ENCODE results near the gene BAMBI. TPM values are rescaled to one million over a fixed set of nuclear protein-coding genes. Genes with fewer than 3 reads are reported as not detected.

The BAMBI gene
- polyA plus RNA-seq, 3 donors, result 0.08 to 1.3 (median 0.09) TPM

- Mint-ChIP-seq H3K9me3 (peaks cover 0 to 3% (median 0%) of the 10 kb centered on the region in 7 donors), H3K4me1 (no peaks in the 10 kb centered on the region), H3K27ac (no peak overlapping the region), H3K36me3 (no peaks in the 10 kb centered on the region), H3K27me3 (ENCODE audit: low read depth in 3 of 3) (peaks cover 11 to 15% (median 14%) of the 10 kb centered on the region in 3 donors), H3K4me3 (no peak overlapping the region)
- H3K9ac ChIP-seq (ENCODE audit: insufficient read depth, low read length, poor library complexity, severe bottlenecking), result no peak overlapping the region
- H3K4me3 ChIP-seq (replicated peaks in 1 of 3; ENCODE audit: low read depth in 2 of 3, low read length in 3 of 3), result no peak overlapping the region
- no peaks in the 10 kb centered on the region for H3K27me3 ChIP-seq (ENCODE audit: control insufficient read depth in 2 of 2, insufficient read depth in 2 of 2, low read length in 2 of 2)
- no peaks in the 10 kb centered on the region for H3K79me2 ChIP-seq (ENCODE audit: insufficient read depth, low read length)
- no peaks in the 10 kb centered on the region for H3K4me1 ChIP-seq (ENCODE audit: control insufficient read depth in 1 of 2, insufficient read depth in 2 of 2, low read length in 2 of 2)
- H2AFZ ChIP-seq (ENCODE audit: insufficient read depth, low read depth, low read length, poor library complexity, severe bottlenecking), result no peak overlapping the region
- no peak for DNase-seq
- H3K36me3 ChIP-seq (replicated peaks in 1 of 2; ENCODE audit: control insufficient read depth in 1 of 2, insufficient read depth in 2 of 2, low read length in 2 of 2), result no peaks in the 10 kb centered on the region
- no peak overlapping the region for H3K4me2 ChIP-seq (replicated peaks; ENCODE audit: extremely low read depth, low read length, poor library complexity, severe bottlenecking)
- TF ChIP-seq, protein P1, sequence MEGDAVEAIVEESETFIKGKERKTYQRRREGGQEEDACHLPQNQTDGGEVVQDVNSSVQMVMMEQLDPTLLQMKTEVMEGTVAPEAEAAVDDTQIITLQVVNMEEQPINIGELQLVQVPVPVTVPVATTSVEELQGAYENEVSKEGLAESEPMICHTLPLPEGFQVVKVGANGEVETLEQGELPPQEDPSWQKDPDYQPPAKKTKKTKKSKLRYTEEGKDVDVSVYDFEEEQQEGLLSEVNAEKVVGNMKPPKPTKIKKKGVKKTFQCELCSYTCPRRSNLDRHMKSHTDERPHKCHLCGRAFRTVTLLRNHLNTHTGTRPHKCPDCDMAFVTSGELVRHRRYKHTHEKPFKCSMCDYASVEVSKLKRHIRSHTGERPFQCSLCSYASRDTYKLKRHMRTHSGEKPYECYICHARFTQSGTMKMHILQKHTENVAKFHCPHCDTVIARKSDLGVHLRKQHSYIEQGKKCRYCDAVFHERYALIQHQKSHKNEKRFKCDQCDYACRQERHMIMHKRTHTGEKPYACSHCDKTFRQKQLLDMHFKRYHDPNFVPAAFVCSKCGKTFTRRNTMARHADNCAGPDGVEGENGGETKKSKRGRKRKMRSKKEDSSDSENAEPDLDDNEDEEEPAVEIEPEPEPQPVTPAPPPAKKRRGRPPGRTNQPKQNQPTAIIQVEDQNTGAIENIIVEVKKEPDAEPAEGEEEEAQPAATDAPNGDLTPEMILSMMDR (IDR thresholded peaks at IDR 0.05), result no peak
- H4K20me1 ChIP-seq (ENCODE audit: insufficient read depth, low read length), result no peaks in the 10 kb centered on the region
- no CpG with 5 or more reads among the region's 3 CpGs for WGBS (ENCODE audit: insufficient coverage)
- intact Hi-C loops (cut with micrococcal nuclease), result no loop called here
- H3K27ac ChIP-seq (ENCODE audit: low read depth in 1 of 2, low read length in 2 of 2), result no peak overlapping the region
- no peaks in the 10 kb centered on the region for H3K9me3 ChIP-seq (replicated peaks in 1 of 2; ENCODE audit: control insufficient read depth in 1 of 2, insufficient read depth in 1 of 2, low read length in 2 of 2)
These were observed 14.7 kb downstream of the BAMBI start for GRCh38 chr10:28692050-28692449.

DNA sequence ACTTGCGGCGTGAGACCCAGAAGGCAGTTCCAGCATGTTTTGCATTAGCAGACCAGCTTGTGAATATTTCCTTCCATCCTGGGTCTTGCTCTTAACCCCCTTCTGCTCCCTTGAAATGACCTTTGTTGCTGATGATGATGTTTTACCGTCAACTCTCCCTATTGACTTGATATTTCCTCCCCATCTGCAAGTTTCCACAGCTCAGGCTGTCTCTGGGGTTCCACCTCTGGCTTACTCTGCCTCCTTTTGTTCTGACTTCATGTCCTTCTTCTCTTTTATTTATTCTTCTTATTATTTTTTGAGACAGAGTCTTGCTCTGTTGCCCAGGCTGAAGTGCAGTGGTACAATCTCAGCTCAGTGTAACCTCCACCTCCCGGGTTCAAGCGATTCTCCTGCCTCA, 17.2 kb downstream of the BAMBI start:
- Histone ChIP-seq H3K79me2 (ENCODE audit: insufficient read depth, low read length) (no peaks in the 10 kb centered on the region), H3K27me3 (ENCODE audit: control insufficient read depth in 2 of 2, insufficient read depth in 2 of 2, low read length in 2 of 2) (no peaks in the 10 kb centered on the region), H3K4me3 (replicated peaks in 1 of 3; ENCODE audit: low read depth in 2 of 3, low read length in 3 of 3) (no peak overlapping the region), H3K4me2 (replicated peaks; ENCODE audit: extremely low read depth, low read length, poor library complexity, severe bottlenecking) (no peak overlapping the region), H2AFZ (ENCODE audit: insufficient read depth, low read depth, low read length, poor library complexity, severe bottlenecking) (no peak overlapping the region), H4K20me1 (ENCODE audit: insufficient read depth, low read length) (no peaks in the 10 kb centered on the region), H3K36me3 (replicated peaks in 1 of 2; ENCODE audit: control insufficient read depth in 1 of 2, insufficient read depth in 2 of 2, low read length in 2 of 2) (no peaks in the 10 kb centered on the region), H3K27ac (ENCODE audit: low read depth in 1 of 2, low read length in 2 of 2) (no peak overlapping the region), H3K9me3 (replicated peaks in 1 of 2; ENCODE audit: control insufficient read depth in 1 of 2, insufficient read depth in 1 of 2, low read length in 2 of 2) (no peaks in the 10 kb centered on the region), H3K4me1 (ENCODE audit: control insufficient read depth in 1 of 2, insufficient read depth in 2 of 2, low read length in 2 of 2) (no peaks in the 10 kb centered on the region), H3K9ac (ENCODE audit: insufficient read depth, low read length, poor library complexity, severe bottlenecking) (no peak overlapping the region)
- H3K36me3 Mint-ChIP-seq, result no peaks in the 10 kb centered on the region
- no peak overlapping the region for H3K4me3 Mint-ChIP-seq
- DNase-seq, result no peak
- peaks cover 12 to 19% (median 16%) of the 10 kb centered on the region in 3 donors for H3K27me3 Mint-ChIP-seq (ENCODE audit: low read depth in 3 of 3)
- TF ChIP-seq, protein P1 (IDR thresholded peaks at IDR 0.05), result no peak
- H3K27ac Mint-ChIP-seq, result peak overlapping the region in 1 of 7 donors; percentile 61
- intact Hi-C loops (cut with micrococcal nuclease), result no loop called here
- 100% methylated on average over 3 of the region's 5 CpGs for WGBS (ENCODE audit: insufficient coverage)
- no peaks in the 10 kb centered on the region for H3K4me1 Mint-ChIP-seq
- peaks cover 0 to 2% (median 0%) of the 10 kb centered on the region in 7 donors for H3K9me3 Mint-ChIP-seq

All from CD14-positive monocyte (primary cell).